ENCODE data around the gene CTNNB1. TPM values are rescaled to one million over a fixed set of nuclear protein-coding genes. Genes with fewer than 3 reads are reported as not detected.

The CTNNB1 gene
- total RNA-seq, 2 experiments from 2014 or later = 134 to 151 TPM

GRCh38 chr3:41224120-41224806 is 25.0 kb downstream of the CTNNB1 start:
- Mint-ChIP-seq H3K36me3 (ENCODE audit: low read depth) (peaks cover 58% of the 10 kb centered on the region), H3K4me3 (no peak overlapping the region), H3K27me3 (no peaks in the 10 kb centered on the region), H3K4me1 (peaks cover 29% of the 10 kb centered on the region), H3K9me3 (no peaks in the 10 kb centered on the region), H3K27ac (no peak overlapping the region)
- ChIA-PET POLR2A (interaction anchor here (2.9 kb wide), 1 partner anchor 24 kb away, joined by 20 read pairs; the partner anchor contains the start of gene CTNNB1), CTCF (no interaction called here)
- no peak for DNase-seq

DNA sequence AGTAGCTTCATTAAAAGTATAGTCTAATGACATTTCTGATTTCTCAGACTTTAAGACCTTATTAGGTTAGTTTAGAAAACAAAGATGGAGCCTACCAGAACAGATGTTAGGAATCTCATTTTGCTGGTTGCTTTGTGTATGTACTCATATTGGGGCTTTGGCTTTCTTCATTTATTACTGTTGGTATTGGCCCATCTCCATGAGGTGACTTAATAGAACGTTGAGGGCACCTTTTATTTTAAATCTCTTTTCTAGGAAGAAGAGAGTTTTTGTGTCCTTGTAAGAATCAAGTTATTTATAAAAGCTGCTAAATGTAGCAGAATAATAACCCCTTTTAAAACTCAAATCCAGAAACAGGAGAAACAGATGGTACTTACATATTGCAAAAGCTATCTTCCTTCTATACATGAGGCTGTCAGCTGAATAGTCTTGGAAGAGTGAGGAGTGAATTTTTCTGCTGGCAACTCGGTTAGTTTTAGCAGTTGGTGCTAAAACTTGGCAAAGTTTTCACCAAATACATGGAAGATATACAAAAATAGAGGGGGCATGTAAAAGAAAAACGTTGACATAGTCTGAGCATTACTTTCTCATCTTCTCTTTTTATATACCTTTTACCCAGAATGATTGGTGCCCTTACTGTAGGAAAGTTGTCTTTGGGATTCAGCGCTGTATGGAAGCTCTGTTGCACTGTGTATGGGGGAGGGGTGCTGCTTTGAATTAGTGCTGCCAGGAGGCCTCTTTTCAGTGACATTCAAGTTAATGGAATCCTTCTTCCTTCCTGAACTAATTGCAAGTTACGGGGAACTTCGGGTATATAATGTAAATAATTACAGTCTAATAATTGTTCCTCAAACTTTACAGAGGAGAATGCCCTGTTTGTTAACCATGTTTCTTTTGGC is 35.8 kb downstream of the CTNNB1 start:
- H3K27ac Mint-ChIP-seq = no peak overlapping the region
- ChIA-PET POLR2A (no interaction called here), CTCF (no interaction called here)
- H3K4me3 Mint-ChIP-seq = no peak overlapping the region
- no peaks in the 10 kb centered on the region for H3K9me3 Mint-ChIP-seq
- DNase-seq = no peak
- peaks cover 91% of the 10 kb centered on the region for H3K36me3 Mint-ChIP-seq (ENCODE audit: low read depth)
- no peaks in the 10 kb centered on the region for H3K27me3 Mint-ChIP-seq
- H3K4me1 Mint-ChIP-seq = no peaks in the 10 kb centered on the region

DNA sequence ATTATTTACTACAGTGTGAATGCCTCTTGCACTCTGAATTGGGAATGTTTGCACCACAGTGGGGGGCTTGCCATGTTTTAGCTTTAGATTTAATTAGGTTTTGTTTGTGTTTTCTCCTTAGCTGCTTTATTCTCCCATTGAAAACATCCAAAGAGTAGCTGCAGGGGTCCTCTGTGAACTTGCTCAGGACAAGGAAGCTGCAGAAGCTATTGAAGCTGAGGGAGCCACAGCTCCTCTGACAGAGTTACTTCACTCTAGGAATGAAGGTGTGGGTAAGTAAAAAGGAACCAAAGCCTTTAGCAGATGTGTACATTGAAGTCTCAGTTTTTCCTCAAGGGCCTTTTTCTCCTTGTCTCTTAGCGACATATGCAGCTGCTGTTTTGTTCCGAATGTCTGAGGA is 36.9 kb downstream of the CTNNB1 start:
- Mint-ChIP-seq H3K27me3 (no peaks in the 10 kb centered on the region), H3K27ac (no peak overlapping the region), H3K4me3 (no peak overlapping the region), H3K4me1 (no peaks in the 10 kb centered on the region), H3K9me3 (no peaks in the 10 kb centered on the region), H3K36me3 (ENCODE audit: low read depth) (peaks cover 89% of the 10 kb centered on the region)
- CTCF ChIA-PET = interaction anchor here (0.9 kb wide), 1 partner anchor 11 kb away, joined by 3 read pairs; no protein-coding TSS in a partner anchor
- POLR2A ChIA-PET = interaction anchor here (1.3 kb wide), 1 partner anchor 8 kb away, joined by 6 read pairs; no protein-coding TSS in a partner anchor
- DNase-seq = no peak

GRCh38 chr3:41237907-41238306 is 38.6 kb downstream of the CTNNB1 start:
- ChIA-PET POLR2A (interaction anchor here (0.9 to 1.0 kb wide), 2 partner anchors 24 to 912 kb away, joined by 3 read pairs; no protein-coding TSS in a partner anchor), CTCF (no interaction called here)
- Mint-ChIP-seq H3K36me3 (ENCODE audit: low read depth) (peaks cover 81% of the 10 kb centered on the region), H3K4me3 (no peak overlapping the region), H3K9me3 (no peaks in the 10 kb centered on the region), H3K4me1 (no peaks in the 10 kb centered on the region), H3K27ac (no peak overlapping the region), H3K27me3 (no peaks in the 10 kb centered on the region)
- no peak for DNase-seq

DNA sequence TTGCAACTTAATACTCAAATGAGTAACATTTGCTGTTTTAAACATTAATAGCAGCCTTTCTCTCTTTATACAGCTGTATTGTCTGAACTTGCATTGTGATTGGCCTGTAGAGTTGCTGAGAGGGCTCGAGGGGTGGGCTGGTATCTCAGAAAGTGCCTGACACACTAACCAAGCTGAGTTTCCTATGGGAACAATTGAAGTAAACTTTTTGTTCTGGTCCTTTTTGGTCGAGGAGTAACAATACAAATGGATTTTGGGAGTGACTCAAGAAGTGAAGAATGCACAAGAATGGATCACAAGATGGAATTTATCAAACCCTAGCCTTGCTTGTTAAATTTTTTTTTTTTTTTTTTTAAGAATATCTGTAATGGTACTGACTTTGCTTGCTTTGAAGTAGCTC is 40.3 kb downstream of the CTNNB1 start:
- Mint-ChIP-seq H3K27me3 (no peaks in the 10 kb centered on the region), H3K4me1 (no peaks in the 10 kb centered on the region), H3K9me3 (no peaks in the 10 kb centered on the region), H3K36me3 (ENCODE audit: low read depth) (peaks cover 65% of the 10 kb centered on the region), H3K4me3 (no peak overlapping the region), H3K27ac (no peak overlapping the region)
- no peak for DNase-seq
- ChIA-PET POLR2A (interaction anchor here (1.1 kb wide), 1 partner anchor 41 kb away, joined by 5 read pairs; the partner anchor contains the start of gene CTNNB1), CTCF (no interaction called here)

DNA sequence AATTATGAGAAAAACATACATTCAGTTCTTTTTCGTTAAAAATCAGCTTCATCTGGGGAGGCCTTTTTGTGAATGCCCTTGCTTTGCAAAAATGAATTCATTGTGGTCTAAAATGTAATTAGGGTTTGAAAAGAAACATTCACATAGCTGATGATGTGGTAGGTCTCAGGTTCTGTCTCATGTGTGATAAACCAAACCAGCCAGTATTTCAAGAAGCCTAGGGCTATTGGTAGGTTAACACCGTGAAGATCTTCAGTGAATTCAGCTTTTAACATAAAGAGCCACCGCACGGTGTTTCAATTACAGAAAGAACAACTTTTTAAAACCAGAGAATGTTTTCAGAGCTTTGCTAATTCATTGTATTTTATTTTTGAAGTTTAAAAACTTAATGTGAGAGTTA is 41.9 kb downstream of the CTNNB1 start:
- Mint-ChIP-seq H3K27ac (no peak overlapping the region), H3K4me1 (no peaks in the 10 kb centered on the region)
- CTCF ChIA-PET = no interaction called here

DNA sequence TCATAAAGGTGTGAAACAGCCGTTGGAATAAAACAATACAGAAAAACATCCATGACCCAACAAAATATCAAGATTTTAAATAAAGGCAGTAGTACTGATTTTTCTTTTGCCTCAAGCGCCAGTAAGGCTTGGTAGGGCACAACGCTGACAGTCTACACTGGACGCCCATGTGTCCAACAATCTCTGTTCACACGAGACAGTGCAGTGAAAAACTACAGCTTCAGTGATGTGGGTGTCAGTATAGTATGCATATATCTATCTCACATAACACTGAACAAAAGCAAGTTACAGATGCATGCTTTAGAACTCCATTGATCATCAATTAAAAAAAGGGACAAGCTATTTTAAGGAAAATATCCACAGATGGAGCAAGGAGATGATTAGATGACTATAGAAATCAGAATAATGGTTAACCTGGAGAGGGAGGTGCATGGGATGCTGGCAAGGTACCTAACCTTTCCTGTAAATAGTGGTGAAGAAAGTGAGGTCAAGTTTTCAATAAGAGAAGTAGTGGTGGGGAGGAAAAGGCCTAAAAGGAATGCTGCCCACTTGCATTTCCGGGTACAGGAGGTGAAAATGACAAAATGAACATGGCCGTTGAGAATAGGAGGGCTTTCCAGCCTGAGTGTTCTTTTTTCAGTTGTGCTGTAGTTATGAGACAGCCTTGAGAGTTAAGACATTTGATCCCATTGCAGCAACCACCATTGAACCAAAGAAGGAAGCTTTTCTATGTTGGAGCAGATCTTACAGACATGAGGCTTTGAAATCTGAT is 42.7 kb downstream of the CTNNB1 start:
- DNase-seq = no peak
- H3K27me3 Mint-ChIP-seq = no peaks in the 10 kb centered on the region
- no peak overlapping the region for H3K27ac Mint-ChIP-seq
- ChIA-PET POLR2A (interaction anchor here (1.2 kb wide), 1 partner anchor 42 kb away, joined by 3 read pairs; the partner anchor contains the start of gene CTNNB1), CTCF (no interaction called here)
- no peaks in the 10 kb centered on the region for H3K9me3 Mint-ChIP-seq
- peaks cover 47% of the 10 kb centered on the region for H3K36me3 Mint-ChIP-seq (ENCODE audit: low read depth)
- no peak overlapping the region for H3K4me3 Mint-ChIP-seq
- H3K4me1 Mint-ChIP-seq = no peaks in the 10 kb centered on the region

More for the DNA sequence above, 41.9 kb downstream of the CTNNB1 start:
- POLR2A ChIA-PET = interaction anchor here (1.0 to 1.2 kb wide), 2 partner anchors 40 to 42 kb away, joined by 3 read pairs; partner anchors contain the start of gene CTNNB1
- H3K4me3 Mint-ChIP-seq = no peak overlapping the region
- H3K27me3 Mint-ChIP-seq = no peaks in the 10 kb centered on the region
- H3K9me3 Mint-ChIP-seq = no peaks in the 10 kb centered on the region
- peaks cover 54% of the 10 kb centered on the region for H3K36me3 Mint-ChIP-seq (ENCODE audit: low read depth)
- DNase-seq = no peak

DNA sequence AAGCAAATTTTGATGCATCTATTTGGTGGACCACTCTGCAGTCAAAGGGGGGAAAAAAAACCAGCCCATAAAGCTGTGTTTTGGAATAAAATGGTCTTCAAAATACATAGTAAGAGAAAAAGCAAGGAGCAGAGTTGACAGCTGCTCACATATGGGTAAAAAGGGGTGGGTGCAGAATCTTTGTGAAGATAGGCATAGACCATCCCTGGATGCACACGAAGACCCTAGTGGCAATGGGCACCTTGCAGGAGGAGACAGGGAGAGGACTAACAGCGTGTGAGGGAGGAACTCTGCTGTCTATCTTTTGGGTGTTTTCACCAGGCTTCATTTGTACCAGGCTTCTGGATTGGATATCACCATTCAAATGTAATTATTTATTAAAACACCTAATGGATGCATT is 43.9 kb downstream of the CTNNB1 start:
- peaks cover 35% of the 10 kb centered on the region for H3K36me3 Mint-ChIP-seq (ENCODE audit: low read depth)
- DNase-seq = no peak
- H3K4me3 Mint-ChIP-seq = no peak overlapping the region
- no peaks in the 10 kb centered on the region for H3K4me1 Mint-ChIP-seq
- CTCF ChIA-PET = interaction anchor here (0.6 kb wide), 1 partner anchor 211 kb away, joined by 5 read pairs; no protein-coding TSS in a partner anchor
- H3K27ac Mint-ChIP-seq = no peak overlapping the region
- POLR2A ChIA-PET = interaction anchor here (1.7 kb wide), 1 partner anchor 44 kb away, joined by 4 read pairs; the partner anchor contains the start of gene CTNNB1
- no peaks in the 10 kb centered on the region for H3K27me3 Mint-ChIP-seq
- no peaks in the 10 kb centered on the region for H3K9me3 Mint-ChIP-seq

DNA sequence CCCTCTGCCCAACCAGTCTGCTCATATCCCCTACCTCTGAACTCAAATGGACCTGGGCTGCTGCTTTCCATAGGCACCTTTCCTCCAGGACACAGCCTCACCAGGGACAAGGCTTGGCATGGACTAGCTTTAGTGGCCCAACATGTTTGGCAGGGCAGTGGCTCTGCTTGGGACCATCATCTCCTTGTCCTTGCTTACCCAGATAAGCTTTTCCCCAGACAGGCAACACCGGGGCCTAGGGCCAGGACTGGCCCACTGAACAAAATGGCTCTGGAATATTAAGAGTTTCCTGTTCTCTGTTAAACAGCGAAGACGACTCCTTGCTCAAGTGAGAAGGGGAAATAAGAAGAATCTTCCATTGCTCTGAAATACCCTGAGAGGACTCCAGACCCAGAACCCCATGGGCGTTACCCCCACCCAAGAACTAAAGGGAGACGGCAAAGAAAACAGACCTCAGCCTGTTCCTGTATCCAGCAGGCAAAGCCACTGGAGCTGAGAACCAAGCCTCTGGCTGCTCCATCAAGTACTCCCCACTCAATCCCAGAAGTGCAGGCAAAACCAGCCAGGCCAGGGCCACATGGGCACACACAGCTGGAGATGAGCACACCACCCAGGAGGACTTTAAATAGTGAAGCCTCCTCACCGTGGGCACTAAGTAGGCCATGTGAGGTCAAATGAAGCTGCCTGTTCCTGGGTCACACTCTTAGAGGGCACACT is 45.5 kb downstream of the CTNNB1 start:
- ChIA-PET CTCF (no interaction called here), POLR2A (interaction anchor here (1.3 kb wide), 1 partner anchor 15 kb away, joined by 3 read pairs; no protein-coding TSS in a partner anchor)
- no peaks in the 10 kb centered on the region for H3K27me3 Mint-ChIP-seq
- DNase-seq = no peak
- peaks cover 20% of the 10 kb centered on the region for H3K36me3 Mint-ChIP-seq (ENCODE audit: low read depth)
- no peak overlapping the region for H3K27ac Mint-ChIP-seq
- no peak overlapping the region for H3K4me3 Mint-ChIP-seq
- no peaks in the 10 kb centered on the region for H3K9me3 Mint-ChIP-seq
- no peaks in the 10 kb centered on the region for H3K4me1 Mint-ChIP-seq

GRCh38 chr3:41247055-41248004 is 48.0 kb downstream of the CTNNB1 start:
- Mint-ChIP-seq H3K36me3 (ENCODE audit: low read depth) (peaks cover 5% of the 10 kb centered on the region), H3K4me1 (no peaks in the 10 kb centered on the region), H3K9me3 (no peaks in the 10 kb centered on the region), H3K27me3 (no peaks in the 10 kb centered on the region), H3K4me3 (no peak overlapping the region), H3K27ac (no peak overlapping the region)
- CTCF ChIA-PET = interaction anchor here (0.7 to 0.8 kb wide), 2 partner anchors 11 to 1306 kb away, joined by 3 read pairs; no protein-coding TSS in a partner anchor
- POLR2A ChIA-PET = interaction anchor here (1.3 kb wide), 1 partner anchor 48 kb away, joined by 4 read pairs; the partner anchor contains the start of gene CTNNB1
- no peak for DNase-seq

GRCh38 chr3:41248525-41248924 is 49.2 kb downstream of the CTNNB1 start:
- H3K9me3 Mint-ChIP-seq = no peaks in the 10 kb centered on the region
- H3K4me3 Mint-ChIP-seq = no peak overlapping the region
- H3K27me3 Mint-ChIP-seq = no peaks in the 10 kb centered on the region
- H3K36me3 Mint-ChIP-seq (ENCODE audit: low read depth) = peaks cover 5% of the 10 kb centered on the region
- ChIA-PET POLR2A (no interaction called here), CTCF (no interaction called here)
- H3K4me1 Mint-ChIP-seq = no peaks in the 10 kb centered on the region
- no peak overlapping the region for H3K27ac Mint-ChIP-seq
- no peak for DNase-seq

Measured in activated CD4-positive, alpha-beta memory T cell treated with anti-CD3 and anti-CD28 coated beads, Interleukin-2, amount 10 ng/mL, durations not matched to agents 7 days and 5 days (primary cell).